Activated T-helper 1 cell treated with Interleukin-2 at 50 U/mL for 16 hours (primary cell): ENCODE data around the gene G2E3.
A peak's percentile ranks its signal among the peaks of the same experiment; 100 is the strongest.
"Not testable (repeated sequence)": the region's sequence is repeated elsewhere in the genome, so short reads cannot be mapped to it uniquely, and the experiment has no call there.

Experiments used
- DNase-seq: peaks from one replicate; pipeline ENCODE4 v3.0.0-alpha.2; 2020; ENCODE audit warnings: low read depth

G2E3 gene

DNA sequence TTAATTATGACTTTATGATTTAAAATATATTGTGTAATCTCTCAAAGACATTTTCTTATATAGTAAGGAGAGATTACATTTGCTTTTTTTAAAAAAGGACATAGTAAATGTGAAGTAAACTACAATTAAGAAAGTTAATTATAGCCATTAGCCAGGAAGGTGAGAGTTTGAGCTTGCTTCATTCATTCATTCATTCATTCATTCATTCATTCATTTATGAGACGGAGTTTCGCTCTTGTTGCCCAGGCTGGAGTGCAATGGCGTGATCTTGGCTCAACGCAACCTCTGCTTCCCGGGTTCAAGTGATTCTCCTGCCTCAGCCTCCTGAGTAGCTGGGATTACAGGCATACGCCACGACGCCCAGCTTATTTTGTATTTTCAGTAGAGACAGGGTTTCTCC is 45.7 kb downstream of the G2E3 start:
- not testable (repeated sequence) for DNase-seq

GRCh38 chr14:30607156-30607780 is 48.3 kb downstream of the G2E3 start:
- no peak for DNase-seq

GRCh38 chr14:30608533-30609006 is 49.6 kb downstream of the G2E3 start:
- DNase-seq = no peak

DNA sequence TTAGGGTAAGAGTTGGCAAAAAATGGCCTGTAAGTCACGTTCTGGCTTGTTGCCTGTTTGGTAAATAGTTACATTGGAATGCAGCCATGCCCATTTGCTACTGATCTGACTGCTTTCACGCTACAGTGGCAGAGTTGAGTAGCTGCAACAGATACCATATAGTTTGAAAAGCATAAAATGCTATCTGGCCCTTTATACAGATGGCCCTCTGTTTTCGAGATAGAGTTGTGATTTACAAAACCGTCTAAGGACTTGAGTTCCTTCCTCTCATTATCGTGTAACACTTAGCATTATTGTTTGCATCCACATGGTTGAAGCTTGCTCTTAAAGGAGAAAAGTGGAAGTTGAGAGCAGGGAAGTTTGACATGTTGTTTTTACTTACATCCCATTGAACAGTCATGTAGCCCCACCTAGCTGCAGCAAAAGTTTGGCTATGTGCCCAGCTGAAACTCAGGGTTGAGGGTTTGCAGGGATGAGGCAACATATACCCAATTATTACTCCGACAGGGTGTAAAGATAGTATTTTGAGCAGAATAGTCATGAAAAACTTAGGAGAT is 51.9 kb downstream of the G2E3 start:
- DNase-seq = no peak

DNA sequence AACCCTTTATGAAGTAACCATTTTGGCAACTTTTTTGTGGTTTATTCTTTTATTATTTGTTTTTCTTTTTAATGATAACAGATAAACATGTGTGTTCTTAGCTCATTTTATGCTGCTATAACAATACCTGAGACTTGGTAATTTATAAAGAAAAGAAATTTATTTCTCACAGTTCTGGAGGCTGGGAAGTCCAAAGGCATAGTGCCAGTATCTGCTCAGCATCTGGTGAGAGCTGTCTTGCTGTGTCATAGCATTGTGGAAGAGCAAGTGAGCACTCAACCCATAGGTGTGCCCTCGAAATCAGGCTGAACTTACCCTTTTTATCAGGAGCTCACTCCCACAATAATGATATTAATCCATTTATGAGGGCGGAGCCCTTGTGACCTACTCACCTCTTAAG is 55.2 kb downstream of the G2E3 start:
- no peak for DNase-seq

DNA sequence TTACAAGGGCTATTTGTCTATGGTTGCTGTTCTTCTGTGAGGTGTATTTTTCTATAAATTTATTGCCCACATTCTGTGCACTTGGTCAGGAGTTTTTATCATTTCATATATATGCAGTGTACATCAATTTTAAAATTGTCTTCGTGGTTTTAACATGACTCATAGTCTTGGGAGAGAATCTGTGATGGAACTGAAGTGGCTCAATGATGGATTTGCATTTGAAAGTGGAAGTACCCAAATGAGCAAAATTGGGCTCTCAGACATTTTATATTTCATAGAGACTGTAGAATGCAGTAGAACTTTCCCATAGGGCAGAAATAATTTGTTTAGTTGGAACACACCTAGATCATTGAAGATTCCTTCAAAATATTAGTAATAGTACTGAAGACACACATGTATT is 61.2 kb downstream of the G2E3 start:
- no peak for DNase-seq

- DNase-seq = no peak
Observed at GRCh38 chr14:30621354-30621939, 62.5 kb downstream of the G2E3 start.

DNA sequence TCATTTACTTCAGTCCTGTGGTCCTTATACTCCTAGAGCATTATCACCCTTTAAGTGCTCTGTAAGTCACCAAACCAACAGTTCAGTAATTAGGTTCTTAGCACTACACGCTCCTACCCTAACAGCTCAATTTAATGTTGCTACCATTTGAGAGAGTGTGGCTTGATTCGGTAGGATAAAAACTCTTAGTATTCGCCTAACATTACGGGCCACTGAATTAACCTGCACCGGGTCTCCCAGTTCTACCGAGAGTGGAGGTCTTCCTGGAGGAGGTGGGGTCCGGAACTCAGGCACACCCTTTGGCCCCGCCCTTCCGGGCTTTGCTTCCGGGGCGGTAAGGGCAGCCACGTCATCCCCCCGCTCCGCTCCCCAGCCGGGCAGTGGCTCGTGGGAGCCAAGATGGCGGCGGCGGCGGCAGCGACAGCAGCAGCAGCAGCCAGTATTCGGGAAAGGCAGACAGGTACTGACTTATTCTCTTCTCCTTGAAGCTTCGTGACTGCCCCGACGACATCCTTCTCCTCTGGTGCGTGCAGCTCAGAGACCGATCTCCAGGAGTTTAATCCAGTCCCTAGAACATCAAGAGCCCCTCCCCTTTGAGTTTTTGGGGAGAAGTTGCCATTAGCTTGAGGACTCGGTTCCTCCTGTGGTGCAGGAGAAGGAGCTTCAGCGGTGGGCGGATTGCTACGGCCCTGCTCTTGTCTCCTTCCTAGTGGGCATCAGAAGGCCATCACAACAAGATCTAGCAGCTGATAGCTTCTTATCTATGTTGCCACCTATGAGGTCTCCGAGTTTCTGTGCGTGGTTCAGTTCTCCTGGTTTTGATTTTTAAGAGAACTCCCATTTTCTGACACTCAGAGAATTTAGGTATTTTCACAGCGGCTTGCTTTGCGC is 63.2 kb downstream of the G2E3 start, which contains the start of gene SCFD1:
TSS of gene SCFD1 (plus strand) at position 380 of the 891 bp plus-strand sequence. CDS start at position 400, 20 bp downstream.
- peak; percentile 88 for DNase-seq

DNA sequence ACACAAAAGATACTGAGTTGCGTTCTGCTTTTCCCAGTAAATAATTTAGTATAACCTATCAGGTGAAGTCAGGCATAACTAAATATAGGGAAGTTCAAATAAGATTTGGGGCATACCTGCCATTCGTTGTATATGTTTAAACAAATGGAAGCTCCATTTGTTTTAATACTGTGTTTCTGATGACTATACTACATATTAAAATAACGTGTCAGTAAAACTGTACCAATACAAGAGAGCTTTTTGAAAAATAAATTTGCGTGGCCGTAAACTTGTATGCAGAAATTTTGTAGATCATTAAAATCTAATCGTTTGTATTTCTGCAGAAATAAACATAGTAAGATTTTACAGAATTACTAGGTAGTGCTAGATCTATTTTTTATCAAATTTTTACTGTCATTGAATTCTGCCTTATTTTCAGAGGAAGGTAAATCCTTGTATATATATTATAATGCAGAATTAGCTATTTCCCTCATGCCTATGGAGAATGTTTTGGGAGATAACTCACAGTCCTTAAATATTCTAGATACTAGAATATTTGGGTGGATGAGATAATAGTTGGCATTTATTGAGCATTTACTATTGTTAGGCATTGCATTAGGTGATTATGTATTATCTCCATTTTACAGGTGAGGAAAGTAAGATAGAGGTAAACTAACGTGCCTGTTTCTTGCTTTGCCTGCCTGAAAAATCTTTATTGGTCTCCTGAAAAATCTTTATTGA is 64.6 kb downstream of the G2E3 start:
- no peak for DNase-seq

GRCh38 chr14:30624132-30624423 is 65.1 kb downstream of the G2E3 start:
- no peak for DNase-seq

DNA sequence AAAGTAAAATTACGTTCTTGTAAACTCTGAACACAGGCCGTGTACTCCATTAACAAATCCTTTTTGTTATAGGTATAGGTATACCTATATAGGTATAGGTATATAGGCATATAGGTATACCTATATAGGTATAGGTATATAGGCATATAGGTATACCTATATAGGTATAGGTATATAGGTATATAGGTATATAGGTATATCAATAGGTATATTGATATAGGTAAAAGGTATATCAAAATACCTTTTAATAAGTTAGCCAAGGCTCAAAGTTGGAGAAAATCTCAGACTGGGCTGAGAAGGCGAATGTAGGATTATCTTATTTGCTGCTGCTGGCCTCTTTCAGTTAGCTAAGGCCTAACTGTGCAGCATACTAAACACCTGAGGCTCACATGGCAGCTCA is 66.6 kb downstream of the G2E3 start:
- no peak for DNase-seq

- DNase-seq = not testable (repeated sequence)
Observed at GRCh38 chr14:30629432-30629831, 70.5 kb downstream of the G2E3 start.

DNA sequence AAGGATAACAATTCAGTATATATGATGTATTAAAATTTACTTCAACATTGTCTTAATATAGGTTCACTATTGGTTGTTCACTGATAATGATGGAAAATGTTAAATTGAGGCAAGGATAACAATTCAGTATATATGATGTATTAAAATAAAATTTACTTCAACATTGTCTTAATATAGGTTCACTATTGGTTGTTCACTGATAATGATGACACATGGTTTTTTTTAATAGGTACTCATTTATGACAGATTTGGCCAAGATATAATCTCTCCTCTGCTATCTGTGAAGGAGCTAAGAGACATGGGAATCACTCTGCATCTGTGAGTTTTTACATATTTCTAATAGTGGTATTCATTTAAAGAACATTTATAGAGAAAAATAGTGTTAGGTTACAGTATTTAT is 71.3 kb downstream of the G2E3 start:
- DNase-seq = no peak

DNA sequence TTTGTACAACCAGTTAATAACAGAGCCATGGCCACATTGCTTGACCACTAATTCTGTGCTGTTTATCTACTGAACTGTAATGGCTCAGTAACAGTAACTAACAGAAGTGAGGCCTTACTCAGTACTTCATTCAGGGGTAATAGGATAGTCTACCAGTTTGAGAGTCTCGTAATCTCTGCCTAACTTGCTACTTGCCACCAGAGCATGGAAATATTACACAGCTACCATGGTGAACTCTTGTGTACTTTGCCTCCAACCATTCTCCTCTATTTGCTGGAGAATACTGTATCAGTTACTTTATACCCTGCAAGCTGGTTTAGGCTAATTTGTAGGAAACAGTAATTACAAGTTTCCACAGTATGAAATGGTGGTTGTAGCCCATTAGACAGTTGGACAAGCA is 73.8 kb downstream of the G2E3 start:
- no peak for DNase-seq

DNA sequence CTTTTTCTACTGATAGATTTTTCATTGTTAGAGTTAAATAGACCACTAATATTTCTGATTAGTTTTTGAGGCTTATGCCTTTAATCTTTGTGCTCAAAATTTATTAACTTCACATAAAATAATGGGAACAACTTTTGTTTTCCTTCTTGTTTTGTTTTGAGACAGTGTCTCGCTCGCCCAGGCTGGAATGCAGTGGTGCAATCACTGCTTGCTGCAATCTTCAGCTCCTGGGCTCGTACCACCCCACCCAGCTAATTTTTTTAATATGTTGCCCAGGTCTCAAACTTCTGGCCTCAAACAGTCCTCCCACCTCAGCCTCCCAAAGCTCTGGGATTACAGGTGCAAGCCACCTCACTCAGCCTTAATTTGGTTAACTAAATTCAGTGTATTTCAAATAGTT is 80.0 kb downstream of the G2E3 start:
- DNase-seq = no peak

- no peak for DNase-seq
Observed at GRCh38 chr14:30641207-30641606, 82.2 kb downstream of the G2E3 start.

DNA sequence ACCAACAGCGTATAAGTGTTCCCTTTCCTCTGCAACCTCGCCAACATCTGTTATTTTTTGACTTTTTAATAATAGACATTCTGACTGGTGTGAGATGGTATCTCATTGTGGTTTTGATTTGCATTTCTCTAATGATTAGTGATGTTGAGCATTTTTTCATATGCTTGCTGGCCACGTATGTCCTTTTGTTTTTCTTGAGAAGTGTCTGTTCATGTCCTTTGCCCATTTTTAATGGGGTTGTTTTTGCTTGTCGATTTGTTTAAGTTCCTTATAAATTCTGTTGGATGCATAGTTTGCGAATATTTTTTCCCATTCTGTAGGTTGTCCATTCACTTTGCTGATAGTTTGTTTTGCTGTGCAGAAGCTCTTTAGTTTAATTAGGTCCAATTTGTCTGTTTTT is 85.5 kb downstream of the G2E3 start:
- DNase-seq = not testable (repeated sequence)

DNA sequence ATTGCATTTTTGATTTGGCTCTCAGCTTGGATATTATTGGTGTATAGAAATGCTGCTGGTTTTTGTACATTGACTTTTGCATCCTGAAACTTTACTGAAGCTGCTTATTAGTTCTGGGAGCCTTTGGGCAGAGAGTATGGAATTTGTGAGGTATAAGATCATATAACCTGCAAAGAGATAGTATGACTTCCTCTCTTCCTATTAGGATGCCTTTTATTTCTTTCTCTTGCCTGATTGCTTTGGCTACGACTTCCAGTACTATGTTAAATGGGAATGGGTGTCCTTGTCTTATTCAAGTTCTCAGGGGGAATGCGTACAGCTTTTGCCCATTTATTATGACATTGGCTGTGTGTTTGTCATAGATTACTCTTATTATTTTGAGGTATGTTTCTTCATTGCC is 86.6 kb downstream of the G2E3 start:
- no peak for DNase-seq

DNA sequence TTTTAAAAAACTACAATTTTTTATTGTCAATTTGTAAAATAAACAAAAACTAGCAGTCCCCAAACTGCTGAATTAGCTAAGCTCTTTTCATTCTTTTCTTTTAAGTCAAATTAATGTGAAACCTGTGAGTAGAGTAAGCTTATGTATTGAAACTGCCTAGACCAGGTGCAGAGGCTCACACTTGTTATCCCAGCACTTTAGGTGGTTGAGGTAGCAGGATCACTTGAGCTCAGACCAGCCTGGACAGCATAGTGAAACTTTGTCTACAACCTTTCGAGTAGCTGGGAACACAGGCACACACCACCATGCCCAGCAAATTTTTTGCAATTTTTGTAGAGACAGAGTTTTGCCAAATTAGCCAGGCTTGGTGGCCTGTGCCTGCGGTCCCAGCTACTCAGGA is 89.5 kb downstream of the G2E3 start:
- DNase-seq = no peak

DNA sequence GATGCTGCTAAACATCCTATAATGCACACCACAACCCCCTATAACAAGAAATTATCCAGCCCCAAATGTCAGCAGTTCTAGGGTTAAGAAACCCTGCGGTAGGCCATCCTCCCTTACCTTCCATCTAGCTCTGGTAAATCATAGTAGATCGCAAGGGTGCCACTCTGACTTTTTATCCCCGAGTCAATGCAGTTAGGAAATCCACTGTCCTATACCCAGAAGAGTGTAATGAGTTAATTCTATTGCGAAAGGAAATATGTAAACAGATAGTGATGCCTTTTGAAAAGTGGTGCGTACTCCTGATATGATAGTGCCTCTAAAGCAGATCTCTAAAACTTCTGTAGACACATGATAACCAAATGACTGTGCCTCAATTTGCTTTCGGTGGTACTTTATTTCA is 93.0 kb downstream of the G2E3 start:
- no peak for DNase-seq

DNA sequence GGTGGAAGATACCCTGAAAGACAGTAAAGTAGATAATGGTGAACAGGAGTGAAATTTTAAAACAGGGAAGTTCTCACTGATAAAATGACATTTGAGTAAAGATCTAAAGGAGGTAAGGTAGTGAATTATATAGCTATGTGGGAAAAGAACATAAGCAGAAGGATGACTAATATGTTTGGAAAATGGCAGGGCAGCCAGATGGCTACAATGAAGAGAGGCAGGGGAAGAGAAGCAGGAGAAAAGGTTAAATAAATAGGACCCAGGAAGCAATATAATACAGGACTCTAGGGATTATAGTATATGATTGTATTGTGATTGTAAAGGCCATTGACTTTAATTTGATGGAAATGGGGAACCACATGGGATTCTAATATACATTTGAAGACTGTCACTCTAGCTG is 96.2 kb downstream of the G2E3 start:
- DNase-seq = no peak

- no peak for DNase-seq
Observed at GRCh38 chr14:30655658-30656057, 96.7 kb downstream of the G2E3 start.
